Measurements from ENCODE around the gene RXRA. TPM values are rescaled to one million over a fixed set of nuclear protein-coding genes. Genes with fewer than 3 reads are reported as not detected.
A peak's percentile ranks its signal among the peaks of the same experiment; 100 is the strongest.

The RXRA gene
- total and polyA plus RNA-seq, 5 donors = 48.1 to 72.3 (median 62.2) TPM

DNA sequence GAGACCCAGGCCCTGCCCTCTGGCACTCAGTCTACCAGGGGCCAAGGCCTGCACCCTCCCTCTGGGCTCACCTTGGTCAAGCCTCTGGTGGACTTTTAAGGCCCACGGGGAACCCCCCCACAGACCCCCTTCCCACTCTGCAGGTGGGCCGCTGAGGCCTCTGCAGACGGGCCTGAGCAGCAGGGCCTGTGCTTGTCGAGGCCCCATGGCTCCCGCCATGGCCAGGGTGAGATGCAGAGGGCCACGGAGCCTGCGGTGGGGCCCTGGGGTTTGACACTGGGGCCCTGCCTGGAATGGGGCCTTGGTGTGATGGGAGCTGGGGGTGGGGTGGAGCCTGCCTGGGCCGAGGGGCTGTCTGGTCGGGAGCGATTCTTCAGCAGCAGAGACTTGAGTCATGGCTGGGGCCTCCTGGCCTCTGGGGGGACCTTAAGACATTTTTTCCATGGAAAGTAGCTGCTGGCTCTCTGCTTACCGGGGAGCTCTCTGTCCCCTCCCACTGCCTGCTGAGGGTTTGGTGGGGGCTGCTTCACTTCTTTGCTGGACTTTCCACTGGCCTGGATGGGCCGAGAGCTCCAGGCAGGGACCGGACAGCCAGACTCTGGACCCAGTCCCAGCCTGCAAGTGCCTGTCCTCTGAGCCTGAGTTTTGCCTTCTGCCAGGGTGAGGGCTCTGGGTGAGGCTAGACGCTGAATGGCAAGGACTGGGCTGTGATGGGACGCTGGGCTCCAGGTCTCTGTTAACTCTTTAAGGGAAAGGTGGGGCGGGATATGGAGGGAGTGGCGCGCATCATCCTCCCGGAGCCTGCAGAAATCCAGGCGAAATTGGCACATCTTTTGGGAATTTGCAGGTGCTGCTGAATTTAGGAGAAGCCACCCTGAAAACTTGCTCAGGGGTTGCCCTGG is 132.2 kb downstream of the RXRA start:
- no peak overlapping the region for H3K4me3 ChIP-seq (ENCODE audit: low read length)
- peak overlapping the region; percentile 2 for H3K27ac ChIP-seq (ENCODE audit: low read length)
- H3K4me1 ChIP-seq (ENCODE audit: control insufficient read depth, insufficient read depth, low read length) = peaks cover 6% of the 10 kb centered on the region
- no peaks in the 10 kb centered on the region for H3K27me3 ChIP-seq (ENCODE audit: control insufficient read depth, insufficient read depth)
- intact Hi-C loops (cut with DNase I) = loop anchor here in 2 of 4 donors (5.0 to 10.0 kb wide), 2 partner anchors 186 to 224 kb away; partner anchors contain the start of gene COL5A1 (in 2 of the 2)
- H3K9me3 ChIP-seq (ENCODE audit: control insufficient read depth, low read length) = no peaks in the 10 kb centered on the region
- 67% methylated on average over 20 of the region's 20 CpGs for WGBS
- ATAC-seq = peak; percentile 3 to 33
- peak; percentile 74 to 86 (median 85) for DNase-seq

DNA sequence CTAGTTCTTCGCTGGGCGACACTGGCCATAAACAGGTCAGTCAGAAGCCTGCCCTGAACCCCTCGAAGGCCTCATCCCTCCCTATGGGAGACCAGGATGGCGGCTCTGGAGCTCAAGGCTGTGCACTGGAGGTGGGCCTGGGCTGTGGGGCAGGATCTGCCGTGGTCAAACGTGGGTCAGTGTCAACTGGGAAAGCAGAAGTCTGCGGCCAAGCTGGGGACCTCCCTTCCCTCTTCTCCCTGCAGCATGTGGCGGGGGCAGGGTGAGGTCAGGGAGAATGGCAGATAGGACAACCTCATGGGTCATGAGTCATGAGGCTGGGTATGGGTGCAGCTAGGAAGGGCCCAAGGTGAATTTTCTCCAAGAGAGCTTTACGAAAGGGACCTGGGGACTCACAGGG is 132.9 kb downstream of the RXRA start:
- 89% methylated on average over 9 of the region's 9 CpGs for WGBS
- H3K4me3 ChIP-seq (ENCODE audit: low read length) = no peak overlapping the region
- H3K27me3 ChIP-seq (ENCODE audit: control insufficient read depth, insufficient read depth) = no peaks in the 10 kb centered on the region
- no peaks in the 10 kb centered on the region for H3K9me3 ChIP-seq (ENCODE audit: control insufficient read depth, low read length)
- ATAC-seq = no peak
- DNase-seq = peak in 2 of 3 donors; percentile 74 to 82
- H3K4me1 ChIP-seq (ENCODE audit: control insufficient read depth, insufficient read depth, low read length) = peaks cover 6% of the 10 kb centered on the region
- intact Hi-C loops (cut with DNase I) = loop anchor here in 2 of 4 donors (5.0 to 10.0 kb wide), 2 partner anchors 186 to 223 kb away; partner anchors contain the start of gene COL5A1 (in 2 of the 2)
- H3K27ac ChIP-seq (ENCODE audit: low read length) = no peak overlapping the region

GRCh38 chr9:134459573-134459972 is 133.3 kb downstream of the RXRA start:
- DNase-seq (peak in 2 of 3 donors; percentile 48 to 56), ATAC-seq (no peak)
- H3K27ac ChIP-seq (ENCODE audit: low read length) = no peak overlapping the region
- intact Hi-C loops (cut with DNase I) = loop anchor here in 2 of 4 donors (5.0 to 10.0 kb wide), 2 partner anchors 185 to 223 kb away; partner anchors contain the start of gene COL5A1 (in 2 of the 2)
- no peak overlapping the region for H3K4me3 ChIP-seq (ENCODE audit: low read length)
- no peaks in the 10 kb centered on the region for H3K27me3 ChIP-seq (ENCODE audit: control insufficient read depth, insufficient read depth)
- 92% methylated on average over 10 of the region's 10 CpGs for WGBS
- peaks cover 6% of the 10 kb centered on the region for H3K4me1 ChIP-seq (ENCODE audit: control insufficient read depth, insufficient read depth, low read length)
- H3K9me3 ChIP-seq (ENCODE audit: control insufficient read depth, low read length) = no peaks in the 10 kb centered on the region

- Histone ChIP-seq H3K9me3 (ENCODE audit: control insufficient read depth, low read length) (no peaks in the 10 kb centered on the region), H3K4me3 (ENCODE audit: low read length) (no peak overlapping the region), H3K4me1 (ENCODE audit: control insufficient read depth, insufficient read depth, low read length) (peaks cover 6% of the 10 kb centered on the region), H3K27me3 (ENCODE audit: control insufficient read depth, insufficient read depth) (no peaks in the 10 kb centered on the region), H3K27ac (ENCODE audit: low read length) (no peak overlapping the region)
- ATAC-seq (no peak), DNase-seq (no peak)
- intact Hi-C loops (cut with DNase I) = no loop called here
- 86% methylated on average over 12 of the region's 12 CpGs for WGBS
These were observed 134.0 kb downstream of the RXRA start for GRCh38 chr9:134460206-134460605.

DNA sequence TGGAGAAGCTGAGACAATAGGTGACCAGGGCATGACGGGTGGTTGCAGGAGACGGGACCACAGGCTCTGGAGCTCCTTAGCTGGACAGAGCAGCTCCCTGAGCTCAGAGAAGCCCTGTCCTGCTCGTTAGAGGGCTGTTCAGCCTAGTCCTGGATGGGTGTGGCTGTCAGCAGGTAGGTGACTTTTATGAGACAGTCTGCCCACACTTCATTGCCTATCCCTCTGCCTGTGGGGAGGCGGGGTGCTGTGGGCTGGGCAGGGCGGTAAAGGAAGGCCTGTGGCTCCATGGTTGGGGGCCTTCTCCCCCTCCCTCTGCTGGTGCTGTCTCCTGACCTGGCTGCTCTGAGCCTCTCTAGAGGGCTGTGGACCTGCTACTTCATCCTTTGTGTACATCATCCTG is 134.6 kb downstream of the RXRA start:
- DNase-seq (peak in 2 of 3 donors; percentile 7 to 24), ATAC-seq (no peak)
- peaks cover 6% of the 10 kb centered on the region for H3K4me1 ChIP-seq (ENCODE audit: control insufficient read depth, insufficient read depth, low read length)
- WGBS = 87% methylated on average over 5 of the region's 5 CpGs
- H3K9me3 ChIP-seq (ENCODE audit: control insufficient read depth, low read length) = no peaks in the 10 kb centered on the region
- H3K4me3 ChIP-seq (ENCODE audit: low read length) = no peak overlapping the region
- H3K27ac ChIP-seq (ENCODE audit: low read length) = no peak overlapping the region
- H3K27me3 ChIP-seq (ENCODE audit: control insufficient read depth, insufficient read depth) = no peaks in the 10 kb centered on the region
- intact Hi-C loops (cut with DNase I) = no loop called here

- no peaks in the 10 kb centered on the region for H3K27me3 ChIP-seq (ENCODE audit: control insufficient read depth, insufficient read depth)
- no peaks in the 10 kb centered on the region for H3K9me3 ChIP-seq (ENCODE audit: control insufficient read depth, low read length)
- H3K4me1 ChIP-seq (ENCODE audit: control insufficient read depth, insufficient read depth, low read length) = peaks cover 6% of the 10 kb centered on the region
- intact Hi-C loops (cut with DNase I) = no loop called here
- 90% methylated on average over 8 of the region's 8 CpGs for WGBS
- H3K4me3 ChIP-seq (ENCODE audit: low read length) = no peak overlapping the region
- no peak overlapping the region for H3K27ac ChIP-seq (ENCODE audit: low read length)
- ATAC-seq (no peak), DNase-seq (peak in 2 of 3 donors; percentile 21 to 32)
These were observed 135.2 kb downstream of the RXRA start for GRCh38 chr9:134461426-134461982.

DNA sequence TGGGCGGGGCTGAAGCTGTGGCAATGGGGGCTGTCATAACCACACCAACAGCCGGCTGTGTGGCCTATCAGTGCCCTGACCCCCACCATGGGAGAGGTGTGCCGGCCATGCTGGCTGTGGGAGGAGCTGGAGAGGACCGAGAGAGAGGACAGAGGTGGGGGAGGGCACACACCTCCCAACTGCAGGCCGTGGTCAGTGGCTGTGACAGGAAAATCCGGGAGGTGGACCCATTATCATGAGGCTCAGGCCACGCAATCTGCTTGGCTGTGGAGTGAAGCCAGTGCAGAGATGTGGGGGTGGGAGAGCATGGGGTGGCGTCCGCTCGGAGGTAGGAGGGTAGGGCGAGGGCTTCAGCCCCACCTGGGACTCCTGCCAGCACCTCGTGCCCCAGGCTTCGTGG is 136.1 kb downstream of the RXRA start:
- intact Hi-C loops (cut with DNase I) = no loop called here
- peak in 2 of 3 donors; percentile 37 to 43 for DNase-seq
- no peak for ATAC-seq

GRCh38 chr9:134463280-134463679 is 137.0 kb downstream of the RXRA start:
- DNase-seq = peak; percentile 8 to 48 (median 39)
- no peak overlapping the region for H3K27ac ChIP-seq (ENCODE audit: low read length)
- 86% methylated on average over 7 of the region's 7 CpGs for WGBS
- no peaks in the 10 kb centered on the region for H3K27me3 ChIP-seq (ENCODE audit: control insufficient read depth, insufficient read depth)
- no peak for ATAC-seq
- no peaks in the 10 kb centered on the region for H3K4me1 ChIP-seq (ENCODE audit: control insufficient read depth, insufficient read depth, low read length)
- H3K4me3 ChIP-seq (ENCODE audit: low read length) = no peak overlapping the region
- H3K9me3 ChIP-seq (ENCODE audit: control insufficient read depth, low read length) = no peaks in the 10 kb centered on the region
- intact Hi-C loops (cut with DNase I) = no loop called here

More for the DNA sequence above, 136.1 kb downstream of the RXRA start:
- no peak overlapping the region for H3K27ac ChIP-seq (ENCODE audit: low read length)
- no peaks in the 10 kb centered on the region for H3K9me3 ChIP-seq (ENCODE audit: control insufficient read depth, low read length)
- H3K4me1 ChIP-seq (ENCODE audit: control insufficient read depth, insufficient read depth, low read length) = no peaks in the 10 kb centered on the region
- H3K27me3 ChIP-seq (ENCODE audit: control insufficient read depth, insufficient read depth) = no peaks in the 10 kb centered on the region
- 59% methylated on average over 13 of the region's 13 CpGs for WGBS
- H3K4me3 ChIP-seq (ENCODE audit: low read length) = no peak overlapping the region

DNA sequence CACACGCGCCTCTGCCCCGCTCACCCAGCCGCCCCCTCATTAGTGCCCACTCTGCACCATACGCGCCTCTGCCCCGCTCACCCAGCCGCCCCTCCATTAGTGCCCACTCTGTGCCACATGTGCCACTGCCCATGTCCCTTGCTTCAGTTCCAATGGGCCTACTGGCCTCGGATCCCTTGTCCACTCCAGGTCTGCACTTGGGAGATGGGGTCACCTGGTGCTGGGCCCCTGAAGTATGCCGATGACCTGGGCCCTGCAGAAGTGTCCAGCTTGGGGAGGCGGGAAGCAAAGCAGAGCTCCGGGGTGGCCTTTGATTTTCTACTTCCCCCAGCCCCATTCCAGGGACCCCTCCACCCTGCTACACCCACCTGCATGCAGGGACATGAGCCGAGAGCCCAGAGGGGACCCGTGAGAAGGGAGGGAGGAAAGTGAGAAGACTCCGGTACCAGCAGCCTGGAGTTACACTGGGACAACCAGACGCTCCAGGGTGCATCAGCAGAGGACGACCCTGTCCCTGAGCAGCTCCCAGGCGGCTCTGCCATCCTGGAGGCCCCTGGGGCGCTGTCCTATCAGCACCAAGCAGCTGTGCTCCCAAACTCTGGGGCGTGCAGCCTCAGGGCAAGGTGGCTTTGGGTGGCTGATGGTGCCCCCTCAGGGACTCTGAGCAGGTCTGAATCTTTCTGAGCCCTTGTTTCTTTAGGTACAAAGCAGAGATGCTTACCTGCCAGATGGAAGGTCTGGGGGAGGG is 140.8 kb downstream of the RXRA start:
- Histone ChIP-seq H3K9me3 (ENCODE audit: control insufficient read depth, low read length) (no peaks in the 10 kb centered on the region), H3K27ac (ENCODE audit: low read length) (no peak overlapping the region), H3K27me3 (ENCODE audit: control insufficient read depth, insufficient read depth) (no peaks in the 10 kb centered on the region), H3K4me1 (ENCODE audit: control insufficient read depth, insufficient read depth, low read length) (no peaks in the 10 kb centered on the region), H3K4me3 (ENCODE audit: low read length) (no peak overlapping the region)
- ATAC-seq = no peak
- intact Hi-C loops (cut with DNase I) = no loop called here
- peak in 2 of 3 donors; percentile 45 to 55 for DNase-seq
- 78% methylated on average over 20 of the region's 20 CpGs for WGBS

DNA sequence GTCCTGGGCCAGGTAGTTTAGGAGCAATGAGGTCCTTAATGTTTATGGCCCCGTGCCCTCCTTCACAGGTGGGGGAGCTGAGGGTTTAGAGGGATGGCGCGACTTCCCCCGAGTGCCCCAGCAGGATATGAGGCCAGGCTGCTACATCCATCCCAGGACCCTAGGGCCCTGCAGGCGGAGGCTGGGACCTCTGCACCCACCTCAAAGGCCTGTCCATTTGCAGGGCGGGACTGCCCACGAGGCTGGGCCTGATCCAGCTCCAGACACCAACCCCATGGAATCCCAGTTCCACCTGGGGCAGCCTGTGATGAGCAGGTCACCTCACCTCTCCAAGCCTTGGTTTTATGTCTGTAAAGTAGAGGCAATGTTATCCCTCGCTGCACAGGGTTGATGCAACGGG is 142.1 kb downstream of the RXRA start:
- ATAC-seq = peak in 1 of 2 donors; percentile 3
- peak in 2 of 3 donors; percentile 50 to 53 for DNase-seq
- intact Hi-C loops (cut with DNase I) = no loop called here
- 85% methylated on average over 9 of the region's 9 CpGs for WGBS
- Histone ChIP-seq H3K9me3 (ENCODE audit: control insufficient read depth, low read length) (no peaks in the 10 kb centered on the region), H3K4me1 (ENCODE audit: control insufficient read depth, insufficient read depth, low read length) (no peaks in the 10 kb centered on the region), H3K27ac (ENCODE audit: low read length) (no peak overlapping the region), H3K4me3 (ENCODE audit: low read length) (no peak overlapping the region), H3K27me3 (ENCODE audit: control insufficient read depth, insufficient read depth) (no peaks in the 10 kb centered on the region)

Measured in right cardiac atrium (tissue), 5 donors.